ENCODE data around the gene ZIC5.

Gene ZIC5

DNA sequence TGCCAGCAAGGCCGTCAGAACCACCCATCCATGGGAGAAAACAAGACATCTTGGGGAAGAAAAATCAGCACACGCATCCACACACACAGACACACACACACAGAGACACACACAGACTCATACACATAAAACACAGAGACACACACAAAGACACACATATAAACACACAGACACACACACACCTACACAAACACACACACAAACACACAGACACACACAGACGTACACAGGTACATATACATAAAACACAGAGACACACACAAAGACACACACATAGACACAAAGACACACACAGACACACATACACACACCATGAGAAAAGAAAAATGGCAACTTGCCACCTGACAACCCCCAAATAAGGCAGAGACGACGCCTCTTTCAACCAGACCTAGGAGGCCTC is 40.6 kb downstream of the ZIC5 start:
- ATAC-seq (no peak), DNase-seq (no peak)

DNA sequence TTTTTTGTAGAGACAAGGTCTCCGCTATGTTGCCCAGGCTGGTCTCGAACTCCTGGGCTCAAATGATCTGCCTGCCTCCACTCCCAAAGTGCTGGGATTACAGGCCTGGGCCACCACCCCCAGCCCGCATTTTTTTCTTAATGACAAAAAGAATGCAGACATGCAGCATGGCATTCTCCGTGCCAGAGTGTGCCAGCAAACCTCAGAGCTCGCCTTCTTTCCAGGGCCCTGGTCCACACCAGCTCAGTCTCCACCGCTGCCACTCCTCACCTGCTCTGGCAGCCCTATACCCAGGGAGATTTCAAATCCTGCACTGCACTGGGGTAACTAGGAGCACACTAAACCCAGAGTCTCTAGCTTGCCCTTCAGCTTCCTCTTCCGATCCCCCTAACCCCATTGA is 41.7 kb downstream of the ZIC5 start:
- DNase-seq (no peak), ATAC-seq (no peak)

DNA sequence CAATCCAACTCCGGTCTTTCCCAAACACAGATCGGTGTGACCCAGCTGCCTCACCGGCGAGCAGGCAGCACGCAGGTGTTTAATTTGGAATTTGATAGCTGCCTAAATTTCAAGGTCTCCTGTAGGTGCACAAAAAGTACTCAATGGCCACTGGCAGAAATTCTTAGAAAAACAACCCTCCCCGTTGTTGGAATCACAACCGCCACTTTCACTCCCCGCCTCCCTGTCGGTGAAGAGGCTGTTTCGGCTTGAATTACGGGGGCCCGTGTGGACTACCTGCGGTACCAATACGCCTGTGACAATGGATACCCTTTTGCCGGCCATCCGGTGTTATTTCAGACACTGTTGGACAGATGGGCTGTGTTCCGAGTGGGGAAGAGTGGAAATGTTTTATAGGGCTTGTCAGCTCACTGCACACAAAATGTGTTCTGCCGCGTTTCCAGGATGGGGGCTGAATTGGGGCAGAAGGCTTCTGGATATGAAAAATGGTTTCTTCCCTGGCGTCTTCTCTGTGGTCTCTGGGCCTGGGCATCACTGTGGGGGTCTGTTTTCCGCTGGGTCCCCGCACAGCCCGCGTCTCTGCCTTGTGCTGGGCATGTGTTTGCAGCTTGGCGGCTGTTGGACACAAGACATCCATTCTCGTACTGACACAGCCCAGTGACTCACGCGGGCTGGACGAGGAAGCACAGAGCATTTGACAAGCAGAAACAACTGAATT is 45.4 kb downstream of the ZIC5 start:
- DNase-seq (no peak), ATAC-seq (no peak)

- DNase-seq, result no peak
- ATAC-seq, result no peak
These were observed 47.5 kb downstream of the ZIC5 start for GRCh38 chr13:99923877-99924582.

GRCh38 chr13:99922631-99923404 is 48.7 kb downstream of the ZIC5 start:
- DNase-seq, result no peak
- no peak for ATAC-seq

DNA sequence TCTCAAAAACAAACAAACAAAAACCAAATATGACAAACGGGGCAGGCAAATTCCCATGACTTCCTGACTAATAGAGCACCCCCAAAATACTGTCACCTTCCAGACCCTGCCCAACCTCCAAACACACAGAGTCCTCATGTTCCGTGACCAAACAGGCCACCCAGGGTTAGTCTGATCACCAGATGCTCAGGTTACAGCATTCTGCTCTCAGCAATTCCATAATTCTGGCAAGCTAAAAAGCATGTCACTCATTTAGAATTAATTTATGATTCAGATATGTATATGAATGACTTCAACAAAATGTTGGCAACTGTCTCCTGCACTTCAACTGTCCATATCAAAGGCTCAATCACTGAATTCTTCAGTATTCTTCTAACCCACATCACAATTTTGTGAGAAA is 52.4 kb downstream of the ZIC5 start:
- DNase-seq (no peak), ATAC-seq (no peak)

DNA sequence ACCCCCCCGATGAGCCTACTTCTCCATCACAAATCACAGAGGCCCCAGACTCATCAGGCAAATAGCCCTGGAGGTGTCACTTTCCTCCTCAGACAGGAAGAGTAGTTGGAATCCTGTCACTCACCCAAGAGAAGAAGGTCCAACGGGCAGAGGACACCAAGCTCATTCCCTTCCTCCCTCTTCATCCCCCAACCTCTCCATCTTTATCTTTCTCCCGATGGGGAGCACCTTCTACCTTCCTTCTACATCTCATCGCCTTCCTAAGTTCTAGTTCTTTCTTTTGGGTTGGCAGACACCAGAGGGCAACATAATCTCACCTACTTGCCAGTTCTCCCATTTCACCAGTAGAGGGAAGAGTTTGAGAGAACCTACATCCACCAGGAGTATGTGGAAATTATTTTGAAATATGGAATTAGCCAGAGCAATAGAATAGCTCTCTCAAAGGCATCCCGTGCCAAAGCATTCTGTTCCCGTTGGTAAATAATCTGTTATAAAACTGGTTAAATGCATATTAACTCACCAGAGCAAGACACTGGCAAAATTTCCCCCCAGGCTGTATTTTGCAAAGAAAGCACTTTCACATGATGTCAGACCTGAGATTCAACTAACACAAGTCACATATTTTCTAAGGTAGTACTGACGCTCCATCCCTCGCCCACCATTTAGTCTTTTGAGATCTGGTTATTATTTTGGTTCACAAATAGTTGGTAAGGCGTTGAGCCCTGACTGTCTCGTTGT is 55.0 kb downstream of the ZIC5 start:
- no peak for DNase-seq
- ATAC-seq, result no peak

GRCh38 chr13:99913167-99913566 is 58.4 kb downstream of the ZIC5 start:
- ATAC-seq, result no peak
- no peak for DNase-seq

All from stimulated activated naive CD8-positive, alpha-beta T cell treated with anti-CD3 and anti-CD28 coated beads, Interleukin-15, Interleukin-2, amounts not matched to agents 100 U/mL and 50 U/mL, for 24 hours (primary cell).